HEK293 (cell line): ENCODE data around the gene ABTB2.

Source experiments
- CTCF ChIA-PET: fragments of 350-600 bp; formaldehyde crosslinking; extraction: SDS; loops from one replicate; lab custom pipeline; 2021; ENCODE audit warnings: antibody characterized with exemption; lab: Yijun Ruan, JAX
- POLR2A ChIA-PET: fragments of 300-600 bp; formaldehyde crosslinking; extraction: SDS; loops from one replicate; lab custom pipeline; 2020; ENCODE audit warnings: antibody characterized with exemption, inconsistent platforms; lab: Yijun Ruan, JAX
- H3K27ac ChIP-seq: fragments of 200-500 bp; sonication (Bioruptor generic); 2 replicates; pipeline ENCODE4 v1.5.1; 2014; ENCODE audit warnings: low read depth, low read length, control low read depth, inconsistent platforms; ENCODE audit errors: extremely low read depth
- H3K36me3 ChIP-seq, 2 experiments: fragments of 200-500 bp in 1 of 2; sonication (Bioruptor generic) in 1 of 2; 1 replicate in 1 of 2; 2 replicates in 1 of 2; pipeline ENCODE4 v1.5.1; 2014 to 2017; ENCODE audit warnings: inconsistent platforms in 2 of 2, low read length in 2 of 2; ENCODE audit not compliant: control insufficient read depth in 2 of 2, insufficient read depth in 1 of 2
- H3K4me1 ChIP-seq: fragments of 200-500 bp; sonication (Bioruptor generic); 2 replicates; pipeline ENCODE4 v1.5.1; 2014; ENCODE audit warnings: mild to moderate bottlenecking, low read length, inconsistent platforms; ENCODE audit not compliant: control insufficient read depth, insufficient read depth
- H3K4me3 ChIP-seq: 2 replicates; pipeline ENCODE4 v1.5.1; 2011; ENCODE audit warnings: low read depth, mild to moderate bottlenecking, control low read depth, low read length, moderate library complexity
- H3K9me3 ChIP-seq: fragments of 200-500 bp; sonication (Bioruptor generic); 2 replicates; pipeline ENCODE4 v1.5.1; 2014; ENCODE audit warnings: low read depth, low read length, inconsistent platforms; ENCODE audit not compliant: control insufficient read depth, insufficient read depth
- ELK4 ChIP-seq: IDR thresholded peaks from 2 replicates; pipeline ENCODE4 v1.6.1; 2011; ENCODE audit warnings: mild to moderate bottlenecking, low read depth, low read length, borderline replicate concordance
- GLIS1 ChIP-seq: fragments of 450-650 bp; formaldehyde crosslinking; IDR thresholded peaks from 2 replicates; pipeline ENCODE4 v1.5.1; 2016; ENCODE audit warnings: missing biosample characterization, missing genetic modification characterization
- MYNN ChIP-seq: fragments of 450-650 bp; formaldehyde crosslinking; IDR thresholded peaks from 2 replicates; pipeline ENCODE4 v1.5.1; 2016; ENCODE audit warnings: missing biosample characterization, missing genetic modification characterization, borderline replicate concordance
- MZF1 ChIP-seq: fragments of 450-650 bp; formaldehyde crosslinking; IDR thresholded peaks from 2 replicates; pipeline ENCODE4 v1.5.1; 2017; ENCODE audit warnings: missing biosample characterization, missing genetic modification characterization, borderline replicate concordance
- PATZ1 ChIP-seq: fragments of 450-650 bp; formaldehyde crosslinking; IDR thresholded peaks from 2 replicates; pipeline ENCODE4 v1.5.1; 2016; ENCODE audit warnings: missing biosample characterization, missing genetic modification characterization
- SP2 ChIP-seq: fragments of 450-650 bp; formaldehyde crosslinking; IDR thresholded peaks from 2 replicates; pipeline ENCODE4 v1.5.1; 2016; ENCODE audit warnings: missing biosample characterization, missing genetic modification characterization
- YY2 ChIP-seq: fragments of 450-650 bp; formaldehyde crosslinking; IDR thresholded peaks from 2 replicates; pipeline ENCODE4 v1.5.1; 2016; ENCODE audit warnings: missing biosample characterization, missing genetic modification characterization
- ZBTB17 ChIP-seq: fragments of 450-650 bp; formaldehyde crosslinking; IDR thresholded peaks from 2 replicates; pipeline ENCODE4 v1.5.1; 2016; ENCODE audit warnings: missing biosample characterization, missing genetic modification characterization
- ZFP3 ChIP-seq: fragments of 450-650 bp; formaldehyde crosslinking; IDR thresholded peaks from 2 replicates; pipeline ENCODE4 v1.5.1; 2016; ENCODE audit warnings: low read depth, missing biosample characterization, missing genetic modification characterization
- ZFP37 ChIP-seq: fragments of 450-650 bp; formaldehyde crosslinking; IDR thresholded peaks from 2 replicates; pipeline ENCODE4 v1.5.1; 2016; ENCODE audit warnings: missing biosample characterization, missing genetic modification characterization
- ZNF121 ChIP-seq: fragments of 450-650 bp; formaldehyde crosslinking; IDR thresholded peaks from 2 replicates; pipeline ENCODE4 v1.5.1; 2016; ENCODE audit warnings: missing biosample characterization, missing genetic modification characterization
- ZNF148 ChIP-seq: fragments of 450-650 bp; formaldehyde crosslinking; IDR thresholded peaks from 2 replicates; pipeline ENCODE4 v1.5.0; 2017; ENCODE audit warnings: missing biosample characterization, missing genetic modification characterization, borderline replicate concordance
- ZNF211 ChIP-seq: fragments of 450-650 bp; formaldehyde crosslinking; IDR thresholded peaks from 2 replicates; pipeline ENCODE4 v1.5.1; 2016; ENCODE audit warnings: low read depth, missing biosample characterization, missing genetic modification characterization
- ZNF214 ChIP-seq: fragments of 450-650 bp; formaldehyde crosslinking; IDR thresholded peaks from 2 replicates; pipeline ENCODE4 v1.5.1; 2017; ENCODE audit warnings: missing biosample characterization, mild to moderate bottlenecking, missing genetic modification characterization, borderline replicate concordance
- ZNF223 ChIP-seq: fragments of 450-650 bp; formaldehyde crosslinking; IDR thresholded peaks from 2 replicates; pipeline ENCODE4 v1.5.1; 2016; ENCODE audit warnings: missing biosample characterization, missing genetic modification characterization
- ZNF324 ChIP-seq: fragments of 450-650 bp; formaldehyde crosslinking; IDR thresholded peaks from 2 replicates; pipeline ENCODE4 v1.5.1; 2016; ENCODE audit warnings: missing biosample characterization, missing genetic modification characterization
- ZNF37A ChIP-seq: fragments of 450-650 bp; IDR thresholded peaks from 2 replicates; pipeline ENCODE4 v1.5.1; 2018; ENCODE audit warnings: missing biosample characterization, missing genetic modification characterization
- ZNF391 ChIP-seq: fragments of 450-650 bp; formaldehyde crosslinking; IDR thresholded peaks from 2 replicates; pipeline ENCODE4 v1.5.1; 2016; ENCODE audit warnings: low read depth, missing biosample characterization, missing genetic modification characterization, borderline replicate concordance
- ZNF426 ChIP-seq: fragments of 450-650 bp; formaldehyde crosslinking; IDR thresholded peaks from 2 replicates; pipeline ENCODE4 v1.5.1; 2017; ENCODE audit warnings: missing biosample characterization, missing genetic modification characterization, mild to moderate bottlenecking, inconsistent platforms, moderate library complexity
- ZNF623 ChIP-seq: fragments of 450-650 bp; formaldehyde crosslinking; IDR thresholded peaks from 2 replicates; pipeline ENCODE4 v1.5.1; 2016; ENCODE audit warnings: missing biosample characterization, missing genetic modification characterization
- ZNF654 ChIP-seq: fragments of 450-650 bp; formaldehyde crosslinking; IDR thresholded peaks from 2 replicates; pipeline ENCODE4 v1.5.1; 2016; ENCODE audit warnings: low read depth, missing biosample characterization, missing genetic modification characterization
- ZNF664 ChIP-seq: fragments of 450-650 bp; formaldehyde crosslinking; IDR thresholded peaks from 2 replicates; pipeline ENCODE4 v1.5.1; 2016; ENCODE audit warnings: missing biosample characterization, missing genetic modification characterization
- ZNF692 ChIP-seq: fragments of 450-650 bp; formaldehyde crosslinking; IDR thresholded peaks from 2 replicates; pipeline ENCODE4 v1.5.1; 2016; ENCODE audit warnings: missing biosample characterization, missing genetic modification characterization
- ZNF791 ChIP-seq: fragments of 450-650 bp; formaldehyde crosslinking; IDR thresholded peaks from 2 replicates; pipeline ENCODE4 v1.5.1; 2016; ENCODE audit warnings: missing biosample characterization, missing genetic modification characterization

ABTB2 gene

GRCh38 chr11:34209809-34210208 is 148.0 kb downstream of the ABTB2 start (continued):
- TF ChIP-seq MYNN (tag by site-specific recombination) (no peak), ZNF214 (tag by site-specific recombination) (no peak), ZNF37A (tag by site-specific recombination) (no peak), SP2 (no peak), ZNF426 (tag by site-specific recombination) (no peak), ZFP37 (no peak), ZNF121 (tag by site-specific recombination) (no peak)
- TF ChIP-seq, all 188 proteins: peak for 0

GRCh38 chr11:34208266-34209135 is 149.3 kb downstream of the ABTB2 start:
- Histone ChIP-seq H3K4me1 (peaks cover under 1% of the 10 kb centered on the region; the same call in 1 of the 2 replicates), H3K4me3 (no peak overlapping the region), H3K36me3 (no peaks in the 10 kb centered on the region), H3K9me3 (no peaks in the 10 kb centered on the region), H3K27ac (no peak overlapping the region)
- TF ChIP-seq ZNF654 (tag by site-specific recombination) = no peak
- TF ChIP-seq ZNF664 (tag by site-specific recombination) = no peak
- TF ChIP-seq ZFP3 (tag by site-specific recombination) = no peak
- TF ChIP-seq ZNF211 (tag by site-specific recombination) = no peak
- no peak for TF ChIP-seq ZNF391 (tag by site-specific recombination)
- TF ChIP-seq PATZ1 (tag by site-specific recombination) = no peak
- no peak for TF ChIP-seq ZNF791 (tag by site-specific recombination)
- TF ChIP-seq ZNF148 (tag by site-specific recombination) = no peak
- TF ChIP-seq ZNF223 (tag by site-specific recombination) = no peak
- no peak for TF ChIP-seq YY2
- 0 out of 2 replicates have a peak, but pooled peaks have one; percentile 15 for TF ChIP-seq ZBTB17 (tag by site-specific recombination)
- no peak for TF ChIP-seq ZNF324
- no peak for TF ChIP-seq ELK4
- no peak for TF ChIP-seq MZF1 (tag by site-specific recombination)
- no peak for TF ChIP-seq ZNF692
- TF ChIP-seq GLIS1 = peak; percentile 55; the same call in 1 of the 2 replicates
- no peak for TF ChIP-seq ZNF623 (tag by site-specific recombination)
- ChIA-PET CTCF (interaction anchor here (0.9 to 2.2 kb wide), 2 partner anchors 16 to 34 kb away, joined by 3 to 10 read pairs; no protein-coding TSS in a partner anchor), POLR2A (no interaction called here)
